Astrocyte of the spinal cord (primary cell): ENCODE results near the gene GALNT7.
"Not testable (repeated sequence)": the region's sequence is repeated elsewhere in the genome, so short reads cannot be mapped to it uniquely, and the experiment has no call there.

Experiments used
- DNase-seq: peaks from one replicate; pipeline ENCODE4 v3.0.0; 2011; ENCODE audit warnings: low read depth, low spot score
- H3K4me3 ChIP-seq: 2 replicates; pipeline ENCODE4 v1.5.1; 2011; ENCODE audit warnings: low read depth, mild to moderate bottlenecking, low read length, moderate library complexity
- CTCF ChIP-seq: IDR thresholded peaks from 2 replicates; pipeline ENCODE4 v1.5.1; 2012; ENCODE audit warnings: low read depth, mild to moderate bottlenecking, low read length, inconsistent platforms
- in situ Hi-C: cut with HindIII; loops from 2 replicates; pipeline ENCODE4 v1.10.0; 2017; ENCODE audit warnings: low sequenced_read_pairs

Gene GALNT7

GRCh38 chr4:173212379-173212778 lies 43.8 kb downstream of the GALNT7 start:
- in situ Hi-C loops: no loop called here
- DNase-seq: no peak
- TF ChIP-seq CTCF: no peak
- no peak overlapping the region for H3K4me3 ChIP-seq

GRCh38 chr4:173213296-173213695 lies 44.7 kb downstream of the GALNT7 start:
- no peak for TF ChIP-seq CTCF
- in situ Hi-C loops: no loop called here
- no peak for DNase-seq
- H3K4me3 ChIP-seq: no peak overlapping the region

DNA sequence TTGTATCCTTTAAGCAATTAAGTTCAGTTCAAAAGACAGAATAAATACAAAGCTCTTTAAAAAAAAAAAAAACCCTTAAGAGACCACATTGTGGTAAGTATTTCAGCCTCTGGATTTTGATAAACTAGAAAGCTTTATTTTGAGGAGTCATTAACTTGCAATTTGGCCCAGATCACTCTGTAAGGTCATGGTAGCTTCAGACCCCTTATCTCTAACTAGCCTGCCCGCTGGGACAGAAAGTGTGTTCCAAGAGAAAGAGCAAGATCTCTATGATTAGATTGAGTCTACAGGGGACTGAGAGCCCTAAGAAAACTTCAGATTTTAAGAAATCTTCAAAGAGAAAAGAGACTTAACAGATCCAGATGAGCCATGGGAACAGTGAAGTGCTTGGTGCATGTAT lies 45.6 kb downstream of the GALNT7 start:
- in situ Hi-C loops: no loop called here
- H3K4me3 ChIP-seq: no peak overlapping the region
- no peak for TF ChIP-seq CTCF
- DNase-seq: no peak

DNA sequence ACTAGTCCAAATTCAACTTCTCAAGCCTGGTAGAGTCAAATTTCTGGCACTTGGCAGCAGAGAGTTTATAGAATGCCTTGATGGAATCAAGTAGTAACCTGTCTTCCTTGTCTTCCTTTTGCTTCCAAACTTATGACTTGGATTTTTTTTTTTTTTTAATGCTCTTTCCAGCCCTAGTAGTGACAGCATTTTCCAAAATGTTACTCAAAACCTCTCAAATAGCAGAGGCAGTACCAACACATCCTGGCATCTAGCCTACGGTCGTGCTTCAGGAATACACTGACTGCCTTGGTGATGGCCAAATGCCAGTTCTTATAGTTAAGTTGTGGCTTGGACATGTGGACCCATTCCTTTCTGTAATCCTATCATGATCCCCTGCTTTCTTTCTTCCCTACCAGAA lies 46.0 kb downstream of the GALNT7 start:
- no peak for TF ChIP-seq CTCF
- no peak overlapping the region for H3K4me3 ChIP-seq
- DNase-seq: peak; percentile 75
- in situ Hi-C loops: no loop called here

DNA sequence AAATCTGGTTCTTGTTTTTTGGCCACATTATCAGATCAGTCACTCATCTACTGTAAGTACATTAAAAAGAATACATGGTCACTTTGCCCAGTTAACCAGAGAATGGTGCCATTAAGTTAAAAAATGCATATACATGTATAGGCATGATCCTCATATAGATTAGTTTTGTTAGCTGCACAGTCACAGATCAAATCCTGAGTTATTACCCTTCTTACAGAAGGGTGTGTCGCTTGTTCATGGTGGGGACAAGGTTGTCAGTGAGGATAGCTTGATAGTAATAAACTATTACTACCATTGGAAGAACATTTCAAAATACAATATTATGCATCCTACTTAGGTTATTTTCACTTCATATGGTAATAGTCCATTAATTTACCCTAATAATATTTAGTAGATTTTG lies 48.5 kb downstream of the GALNT7 start:
- no peak for DNase-seq
- TF ChIP-seq CTCF: no peak
- in situ Hi-C loops: no loop called here
- no peak overlapping the region for H3K4me3 ChIP-seq

DNA sequence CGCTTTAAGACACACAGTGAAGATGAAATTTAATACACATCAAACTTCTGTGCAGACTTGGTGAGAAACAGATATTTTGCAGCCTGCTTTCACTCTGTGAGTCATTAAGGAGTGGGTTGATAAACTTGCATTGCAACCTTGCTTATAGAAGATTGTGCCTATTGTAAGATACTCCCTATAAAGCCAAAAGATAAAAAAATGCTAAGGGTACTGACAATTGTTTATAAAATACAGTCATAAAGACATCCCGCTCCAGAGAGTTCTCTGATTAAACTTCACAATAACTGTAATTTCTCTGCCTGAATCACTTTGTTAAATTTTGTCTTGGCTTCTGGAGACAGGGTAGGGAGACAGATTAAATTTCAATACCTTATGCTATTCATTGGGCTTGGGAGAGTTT lies 49.1 kb downstream of the GALNT7 start:
- H3K4me3 ChIP-seq: no peak overlapping the region
- peak; percentile 46 for DNase-seq
- TF ChIP-seq CTCF: no peak
- in situ Hi-C loops: no loop called here

GRCh38 chr4:173218411-173219125 lies 50.0 kb downstream of the GALNT7 start:
- H3K4me3 ChIP-seq: no peak overlapping the region
- TF ChIP-seq CTCF: no peak
- in situ Hi-C loops: no loop called here
- peak; percentile 93 for DNase-seq

GRCh38 chr4:173219126-173219437 lies 50.5 kb downstream of the GALNT7 start:
- DNase-seq, H3K4me3 ChIP-seq, in situ Hi-C loops: not testable (repeated sequence)
